Adrenal gland (tissue), 5 donors: ENCODE results near the gene SLC26A1.

ENCODE experiments used
- CTCF ChIP-seq, 6 experiments: fragments of 450-650 bp in 4 of 6; fragments of 200-600 bp in 2 of 6; sonication (generic) in 1 of 6; IDR thresholded peaks; 1 replicate in 5 of 6; 2 replicates in 1 of 6; pipeline versions ENCODE4 v1.5.1 to v1.8.0; 2016 to 2021; ENCODE audit warnings: antibody characterized with exemption in 6 of 6, mild to moderate bottlenecking in 2 of 6, moderate library complexity in 1 of 6
- POLR2A ChIP-seq, 2 donors: fragments of 450-650 bp; IDR thresholded peaks; one replicate each; pipeline ENCODE4 v1.6.1; 2017; ENCODE audit warnings: antibody characterized with exemption in 2 of 2, mild to moderate bottlenecking in 2 of 2, moderate library complexity in 1 of 2
- donor health status: DM: no; HTN: no; CAD: no.

DNA sequence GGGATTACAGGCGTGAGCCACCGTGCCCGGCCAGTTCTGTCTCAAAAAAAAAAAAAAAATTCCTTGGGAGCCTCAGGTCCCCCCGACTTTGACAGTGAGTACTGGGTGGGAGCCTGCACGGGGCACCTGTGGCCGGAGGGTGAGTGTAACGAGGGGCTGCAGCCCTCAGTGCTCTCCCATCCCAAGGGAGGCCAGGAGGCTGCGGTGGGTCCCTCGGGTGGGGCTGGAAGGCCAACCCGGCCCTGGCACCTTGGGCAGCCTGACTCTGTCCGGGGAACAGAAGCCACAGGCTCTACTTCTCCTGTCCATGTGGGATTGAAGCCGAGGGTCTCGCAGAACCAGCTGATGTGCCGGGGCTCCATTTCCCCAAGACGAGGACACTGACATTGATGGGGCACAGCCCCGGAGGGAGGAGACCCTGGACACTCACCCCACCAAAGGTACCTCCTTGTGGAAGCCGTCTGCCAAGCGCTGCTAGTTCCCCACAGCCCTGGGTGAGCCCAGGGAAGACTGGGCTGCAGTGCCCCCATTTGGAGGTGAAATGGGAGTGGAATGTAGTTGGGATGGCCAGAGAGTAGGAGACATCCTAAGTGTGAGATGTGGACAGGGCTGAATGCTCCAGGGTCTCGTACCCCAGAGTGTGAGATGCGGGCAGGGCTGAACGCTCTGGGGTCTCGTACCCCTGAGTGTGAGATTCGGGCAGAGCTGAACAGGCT is 2.3 kb upstream of the SLC26A1 start:
- TF ChIP-seq CTCF (IDR thresholded peaks at IDR 0.05): no peak
- no peak for TF ChIP-seq POLR2A (IDR thresholded peaks at IDR 0.05)
